HepG2 (cell line): Measurements from ENCODE around the gene CYP2J2. TPM values are rescaled to one million over a fixed set of nuclear protein-coding genes. Genes with fewer than 3 reads are reported as not detected.

Experiments used
- CCDC6 ChIP-seq: sonication (generic); formaldehyde crosslinking; IDR thresholded peaks from 2 replicates; pipeline ENCODE4 v1.8.1; 2022; ENCODE audit warnings: mild to moderate bottlenecking, missing genetic modification reagents, moderate library complexity
- DBP ChIP-seq: sonication (generic); formaldehyde crosslinking; IDR thresholded peaks from 2 replicates; pipeline ENCODE4 v1.4.0; 2020; ENCODE audit warnings: missing genetic modification reagents; ENCODE audit errors: not compliant biosample characterization
- EP300 ChIP-seq, 3 experiments: sonication (generic) in 1 of 3; formaldehyde crosslinking in 1 of 3; IDR thresholded peaks; 2 replicates each; pipeline versions ENCODE4 v1.5.1 to v1.6.1; 2011 to 2020; ENCODE audit warnings: low read depth in 2 of 3, low read length in 2 of 3, borderline replicate concordance in 1 of 3, improper control_type of control experiment in 1 of 3, mild to moderate bottlenecking in 1 of 3, missing genetic modification reagents in 1 of 3, moderate library complexity in 1 of 3
- GATA4 ChIP-seq: sonication (generic); IDR thresholded peaks from 2 replicates; pipeline ENCODE4 v1.6.1; 2016; ENCODE audit warnings: antibody characterized with exemption, low read depth, borderline replicate concordance
- GRHL1 ChIP-seq: sonication (generic); formaldehyde crosslinking; conservative IDR thresholded peaks from 2 replicates; pipeline ENCODE4 v1.8.0; 2022; ENCODE audit warnings: missing genetic modification reagents
- HOXA7 ChIP-seq: sonication (generic); formaldehyde crosslinking; IDR thresholded peaks from 2 replicates; pipeline ENCODE4 v1.8.1; 2022; ENCODE audit warnings: mild to moderate bottlenecking, missing genetic modification reagents, moderate library complexity
- HOXA9 ChIP-seq: sonication (generic); formaldehyde crosslinking; IDR thresholded peaks from 2 replicates; pipeline ENCODE4 v1.8.1; 2022; ENCODE audit warnings: missing genetic modification reagents, mild to moderate bottlenecking, moderate library complexity, borderline replicate concordance
- MTERF4 ChIP-seq: sonication (generic); formaldehyde crosslinking; IDR thresholded peaks from 2 replicates; pipeline ENCODE4 v1.8.0; 2023; ENCODE audit warnings: mild to moderate bottlenecking, missing genetic modification reagents
- NCOA2 ChIP-seq: sonication (generic); formaldehyde crosslinking; IDR thresholded peaks from 2 replicates; pipeline ENCODE4 v1.8.0; 2022; ENCODE audit warnings: inconsistent platforms
- NRL ChIP-seq: sonication (generic); formaldehyde crosslinking; IDR thresholded peaks from 2 replicates; pipeline ENCODE4 v1.5.0; 2020; ENCODE audit warnings: missing genetic modification reagents, mild to moderate bottlenecking, moderate library complexity, borderline replicate concordance
- SETDB1 ChIP-seq: sonication (generic); formaldehyde crosslinking; IDR thresholded peaks from 2 replicates; pipeline ENCODE4 v1.5.1; 2020; ENCODE audit warnings: missing genetic modification reagents, mild to moderate bottlenecking, borderline replicate concordance
- ZNF512B ChIP-seq: sonication (generic); formaldehyde crosslinking; IDR thresholded peaks from 2 replicates; pipeline ENCODE4 v1.5.1; 2020; ENCODE audit warnings: missing genetic modification reagents, mild to moderate bottlenecking, borderline replicate concordance
- ZNF564 ChIP-seq: sonication (generic); formaldehyde crosslinking; IDR thresholded peaks from 2 replicates; pipeline ENCODE4 v1.8.1; 2023; ENCODE audit warnings: mild to moderate bottlenecking, missing genetic modification reagents
- ZNF724P ChIP-seq: sonication (generic); formaldehyde crosslinking; IDR thresholded peaks from 2 replicates; pipeline ENCODE4 v1.8.0; 2022; ENCODE audit warnings: missing genetic modification reagents, borderline replicate concordance
- ZNF770 ChIP-seq: sonication (generic); formaldehyde crosslinking; IDR thresholded peaks from 2 replicates; pipeline ENCODE4 v1.5.0; 2020; ENCODE audit warnings: mild to moderate bottlenecking, missing genetic modification reagents
- ZNF773 ChIP-seq: sonication (generic); formaldehyde crosslinking; IDR thresholded peaks from 2 replicates; pipeline ENCODE4 v1.4.0; 2020; ENCODE audit warnings: missing genetic modification reagents, borderline replicate concordance
- polyA plus RNA-seq, 8 experiments: library from polyadenylated mRNA; depleted of rRNA in 3 of 8; stranded (reverse) in 7 of 8; unstranded in 1 of 8; fragments of >200 nt; fragmentation: Illumina TruSeq in 4 of 8; extraction: Trizol in 4 of 8; gene quantifications; 2 replicates each; pipeline versions ENCODE4 v1.2.1 to v1.2.3, GENCODE V29; 2011 to 2016; ENCODE audit warnings: low read depth in 4 of 8, missing spikeins in 1 of 8, mixed read lengths in 1 of 8; ENCODE audit not compliant: insufficient read depth in 1 of 8
- total RNA-seq, 5 experiments: library from RNA; depleted of rRNA; stranded (reverse); fragments of >200 nt; fragmentation: Illumina TruSeq; extraction: Trizol; gene quantifications; 2 replicates each; pipeline ENCODE4 v1.2.3, GENCODE V29; 2016; ENCODE audit warnings: low read depth in 1 of 5

Gene CYP2J2
- total and polyA plus RNA-seq, 2 of the 13 experiments (the other 11 are each of a cell fraction or from before 2014, with no cell fraction given): 2.1 to 5.9 TPM

GRCh38 chr1:59856725-59857338 is 69.7 kb downstream of the CYP2J2 start (continued):
- TF ChIP-seq ZNF773 (CRISPR knock-in tag) (no peak), HOXA9 (CRISPR knock-in tag) (no peak), EP300 (IDR thresholded peaks at IDR 0.05; ENCODE audit: low read depth in 2 of 2, low read length in 2 of 2) (peak in 1 of 2 experiments; percentile 81; a peak in 2 of 4 replicates), EP300 (CRISPR knock-in tag; IDR thresholded peaks at IDR 0.05; ENCODE audit: borderline replicate concordance) (no peak; the same call in 1 of the 2 replicates), GRHL1 (CRISPR knock-in tag) (no peak), HOXA7 (no peak), CCDC6 (CRISPR knock-in tag) (no peak), NCOA2 (peak; percentile 78), ZNF512B (0 out of 2 replicates have a peak, but pooled peaks have one; percentile 45), ZNF770 (CRISPR knock-in tag) (no peak), DBP (CRISPR knock-in tag) (no peak), SETDB1 (no peak), ZNF564 (CRISPR knock-in tag) (no peak), ZNF724P (CRISPR knock-in tag) (no peak), MTERF4 (CRISPR knock-in tag) (no peak), GATA4 (no peak), NRL (CRISPR knock-in tag) (no peak)
